NT2/D1 (cell line): ENCODE measurements around the gene DAPK2.

Source experiments
- SUZ12 ChIP-seq: IDR thresholded peaks from 2 replicates; pipeline ENCODE4 v1.6.1; 2011; ENCODE audit not compliant: insufficient read length, insufficient read depth; ENCODE audit errors: extremely low read depth
- ZNF274 ChIP-seq: IDR thresholded peaks from 2 replicates; pipeline ENCODE4 v1.6.1; 2011; ENCODE audit warnings: mild to moderate bottlenecking, low read depth, low read length

DNA sequence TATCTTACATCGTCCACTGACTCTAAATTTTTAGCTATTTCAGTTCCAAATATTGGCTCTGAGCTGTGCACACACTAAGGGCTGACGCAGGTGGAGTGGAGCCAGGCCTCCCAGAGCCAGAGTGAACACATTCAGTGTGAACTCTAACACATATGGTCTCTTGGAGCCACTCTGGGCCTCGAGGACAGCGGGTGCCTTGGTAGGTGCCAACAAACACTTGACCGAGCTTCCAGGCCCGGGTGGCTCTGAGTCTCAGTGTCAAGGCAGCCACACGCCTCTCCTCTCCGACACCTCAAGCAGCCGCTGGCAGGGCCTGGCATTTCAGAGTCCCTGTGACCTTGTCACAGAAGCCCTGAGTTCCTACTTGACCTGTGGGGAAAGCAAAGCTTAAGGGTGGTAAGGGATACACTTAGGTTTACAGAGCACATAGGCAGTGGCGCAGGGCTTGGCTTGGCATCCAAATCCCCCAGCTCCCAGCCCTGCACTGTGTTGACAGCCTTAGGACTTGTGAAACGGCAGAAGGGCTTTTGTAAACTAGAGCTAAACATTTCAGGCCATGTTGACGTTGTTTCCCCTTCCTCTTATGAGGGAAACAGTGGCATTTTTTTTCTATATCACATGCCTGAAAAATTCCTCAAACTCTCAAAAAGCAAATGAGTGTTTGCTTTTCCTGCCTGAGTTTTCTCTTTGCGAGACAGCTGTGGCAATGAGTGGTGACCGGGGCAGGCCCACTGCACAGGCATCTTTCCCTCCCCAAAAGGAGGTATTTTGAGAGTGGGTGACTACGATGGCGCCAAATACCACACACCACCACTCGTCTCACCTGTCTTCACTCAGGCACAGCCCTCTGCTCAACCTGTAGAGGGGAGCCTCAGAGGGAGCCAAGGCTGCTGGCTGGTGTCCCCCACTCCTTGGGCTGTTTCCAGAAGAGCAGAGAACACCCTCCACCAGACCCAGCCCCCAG, 60.8 kb downstream of the DAPK2 start:
- TF ChIP-seq ZNF274 (no peak), SUZ12 (no peak)
